HCT116 (cell line): ENCODE results near the gene HIF1AN. TPM values are rescaled to one million over a fixed set of nuclear protein-coding genes. Genes with fewer than 3 reads are reported as not detected.

Source experiments
- ATAC-seq: fragments of 200-7000 bp; cut with Tn5 transposase; 2 replicates; pipeline ENCODE4 v1.9.1; 2020; ENCODE audit warnings: mild to moderate bottlenecking, moderate library complexity
- BruUV-seq: library from RNA; stranded (reverse); fragments of 400-500 nt; replicated peaks from 2 replicates; lab custom pipeline; 2021; lab: Mats Ljungman, UMichigan
- CTCF ChIA-PET: fragments of 300-600 bp; sonication (Branson Sonifier 250); formaldehyde crosslinking; loops from one replicate; lab custom pipeline; 2021; ENCODE audit warnings: antibody characterized with exemption; lab: Charles Lee
- POLR2A ChIA-PET: fragments of 300-600, 350-600 bp; sonication (Branson Sonifier 250); formaldehyde crosslinking; loops from one replicate; lab custom pipeline; 2021; ENCODE audit warnings: antibody characterized with exemption; lab: Charles Lee
- RAD21 ChIA-PET, 2 experiments: fragments of 300-600 bp; sonication (Branson Sonifier 250); formaldehyde crosslinking; loops; one replicate each; lab custom pipeline; 2023; ENCODE audit warnings: low total read pairs in 2 of 2; ENCODE audit not compliant: uncharacterized antibody in 2 of 2, unreplicated experiment in 2 of 2, low non-redundant PET in 1 of 2; lab: Charles Lee
- DNase-seq: peaks from one replicate; pipeline ENCODE4 v3.0.0-alpha.2; 2010; ENCODE audit warnings: low read depth, low spot score
- H2AFZ ChIP-seq: fragments of 200-600 bp; shearing (Covaris generic), sonication (generic); 2 replicates; pipeline ENCODE4 v1.6.1; 2017; ENCODE audit warnings: low read depth, mixed run types, mixed read lengths, antibody characterized with exemption, low read length; ENCODE audit not compliant: poor library complexity, severe bottlenecking
- H3K27ac ChIP-seq: 2 replicates; pipeline ENCODE4 v1.5.1; 2012; ENCODE audit warnings: low read depth, low read length
- H3K27me3 ChIP-seq: fragments of 200-600 bp; sonication (generic); 2 replicates; pipeline ENCODE4 v1.6.1; 2016; ENCODE audit warnings: mixed run types, low read length, mixed read lengths; ENCODE audit not compliant: insufficient read depth
- H3K36me3 ChIP-seq, 2 experiments: fragments of 200-500 bp in 1 of 2; fragments of 200-600 bp in 1 of 2; sonication (Bioruptor generic) in 1 of 2; sonication (generic) in 1 of 2; 2 replicates each; pipeline versions ENCODE4 v1.5.1 to v1.6.1; 2014 to 2016; ENCODE audit warnings: low read length in 2 of 2, inconsistent platforms in 1 of 2, mixed read lengths in 1 of 2, mixed run types in 1 of 2; ENCODE audit not compliant: insufficient read depth in 2 of 2, control insufficient read depth in 1 of 2
- H3K4me1 ChIP-seq, 2 experiments: fragments of 200-600 bp in 1 of 2; sonication (generic) in 1 of 2; 2 replicates each; pipeline versions ENCODE4 v1.5.1 to v1.6.1; 2012 to 2017; ENCODE audit warnings: low read length in 2 of 2, inconsistent platforms in 1 of 2, mild to moderate bottlenecking in 1 of 2, mixed read lengths in 1 of 2, mixed run types in 1 of 2, moderate library complexity in 1 of 2; ENCODE audit not compliant: insufficient read depth in 2 of 2, control insufficient read depth in 1 of 2
- H3K4me2 ChIP-seq: fragments of 200-600 bp; sonication (generic); 2 replicates; pipeline ENCODE4 v1.6.1; 2017; ENCODE audit warnings: mixed run types, low read length, mixed read lengths
- H3K4me3 ChIP-seq, 2 experiments: fragments of 200-600 bp in 1 of 2; sonication (generic) in 1 of 2; replicated peaks in 1 of 2; 2 replicates each; pipeline ENCODE4 v1.5.1; 2011 to 2016; ENCODE audit warnings: low read length in 2 of 2, control low read depth in 1 of 2, low read depth in 1 of 2, mild to moderate bottlenecking in 1 of 2, mixed read lengths in 1 of 2, mixed run types in 1 of 2
- H3K79me2 ChIP-seq: fragments of 200-600 bp; sonication (generic); 2 replicates; pipeline ENCODE4 v1.6.1; 2017; ENCODE audit warnings: mild to moderate bottlenecking, mixed run types, low read length, moderate library complexity, mixed read lengths; ENCODE audit not compliant: insufficient read depth
- H3K9ac ChIP-seq: fragments of 200-600 bp; sonication (generic); 2 replicates; pipeline ENCODE4 v1.6.1; 2016; ENCODE audit warnings: low read length, mixed read lengths
- H3K9me2 ChIP-seq: fragments of 200-600 bp; sonication (generic), shearing (Covaris generic); 2 replicates; pipeline ENCODE4 v1.6.1; 2017; ENCODE audit warnings: mixed run types, mild to moderate bottlenecking, moderate library complexity; ENCODE audit not compliant: insufficient read depth
- H3K9me3 ChIP-seq, 2 experiments: fragments of 200-500 bp in 1 of 2; fragments of 200-600 bp in 1 of 2; sonication (Bioruptor generic) in 1 of 2; sonication (generic) in 1 of 2; 2 replicates each; pipeline ENCODE4 v1.6.1; 2014 to 2017; ENCODE audit warnings: low read length in 2 of 2, mixed read lengths in 2 of 2, inconsistent platforms in 1 of 2, low read depth in 1 of 2, mild to moderate bottlenecking in 1 of 2, mixed run types in 1 of 2, moderate library complexity in 1 of 2; ENCODE audit not compliant: control insufficient read depth in 1 of 2, insufficient read depth in 1 of 2
- H4K20me1 ChIP-seq: fragments of 200-600 bp; sonication (generic), shearing (Covaris generic); 2 replicates; pipeline ENCODE4 v1.6.1; 2017; ENCODE audit warnings: mixed run types, mild to moderate bottlenecking, moderate library complexity; ENCODE audit not compliant: insufficient read depth
- EGR1 ChIP-seq: IDR thresholded peaks from 2 replicates; pipeline ENCODE4 v1.6.1; 2012; ENCODE audit warnings: low read depth
- FOSL1 ChIP-seq: IDR thresholded peaks from 2 replicates; pipeline ENCODE4 v1.6.1; 2012; ENCODE audit warnings: low read depth
- JUND ChIP-seq: IDR thresholded peaks from 2 replicates; pipeline ENCODE4 v1.6.1; 2012
- MAX ChIP-seq: IDR thresholded peaks from 2 replicates; pipeline ENCODE4 v1.6.1; 2012
- POLR2A ChIP-seq: IDR thresholded peaks from 2 replicates; pipeline ENCODE4 v1.7.0; 2011; ENCODE audit warnings: borderline replicate concordance; ENCODE audit not compliant: insufficient read depth, insufficient read length; ENCODE audit errors: extremely low read depth
- RAD21 ChIP-seq: IDR thresholded peaks from 2 replicates; pipeline ENCODE4 v1.6.1; 2012; ENCODE audit warnings: low read depth, mild to moderate bottlenecking
- TCF7L2 ChIP-seq: IDR thresholded peaks from 2 replicates; pipeline ENCODE4 v1.7.0; 2011; ENCODE audit warnings: borderline replicate concordance, inconsistent platforms; ENCODE audit not compliant: insufficient read depth, insufficient read length; ENCODE audit errors: extremely low read depth
- YY1 ChIP-seq: IDR thresholded peaks from 2 replicates; pipeline ENCODE4 v1.6.1; 2011; ENCODE audit warnings: low read length, low read depth, moderate library complexity, mild to moderate bottlenecking; ENCODE audit not compliant: insufficient replicate concordance; ENCODE audit errors: extremely low read depth
- ZBTB33 ChIP-seq: IDR thresholded peaks from 2 replicates; pipeline ENCODE4 v1.6.1; 2011; ENCODE audit warnings: mild to moderate bottlenecking, low read length, moderate library complexity; ENCODE audit not compliant: insufficient replicate concordance; ENCODE audit errors: extremely low read depth
- ZNF274 ChIP-seq: fragments of 200-500 bp; sonication (Bioruptor generic); IDR thresholded peaks from 2 replicates; pipeline ENCODE4 v1.6.1; 2014; ENCODE audit warnings: mild to moderate bottlenecking, low read depth, low read length, inconsistent platforms
- intact Hi-C: fragments of 100-400 bp; cut with micrococcal nuclease; formaldehyde crosslinking; loops from 2 replicates; pipeline ENCODE4 v1.10.0; 2022
- total RNA-seq: library from RNA; stranded (reverse); gene quantifications from one replicate; pipeline ENCODE4 v1.2.1, GENCODE V29; 2021; ENCODE audit not compliant: unreplicated experiment
- TF ChIP-seq, protein P1 (sequence below), 3 experiments: fragments of 200-600 bp in 1 of 3; sonication (generic) in 1 of 3; IDR thresholded peaks in 2 of 3; conservative IDR thresholded peaks in 1 of 3; 2 replicates each; pipeline ENCODE4 v1.5.1; 2012 to 2017; ENCODE audit warnings: low read depth in 2 of 3, low read length in 2 of 3, antibody characterized with exemption in 1 of 3, borderline replicate concordance in 1 of 3, control low read depth in 1 of 3, mild to moderate bottlenecking in 1 of 3, mixed read lengths in 1 of 3, mixed run types in 1 of 3, moderate library complexity in 1 of 3; ENCODE audit not compliant: insufficient read depth in 1 of 3
- TF ChIP-seq, protein P2 (sequence below): IDR thresholded peaks from 2 replicates; pipeline ENCODE4 v1.6.1; 2012

Gene HIF1AN
- total RNA-seq, 1 experiment from 2014 or later: 67.2 TPM

GRCh38 chr10:100566561-100566960 lies 30.8 kb downstream of the HIF1AN start:
- Histone ChIP-seq H3K4me3 (no peak overlapping the region), H3K4me2 (no peak overlapping the region), H4K20me1 (no peaks in the 10 kb centered on the region), H2AFZ (no peak overlapping the region), H3K27me3 (no peaks in the 10 kb centered on the region), H3K4me1 (peaks cover 0 to 21% of the 10 kb centered on the region in 2 experiments; a peak in 3 of 4 replicates), H3K9me3 (no peaks in the 10 kb centered on the region)
- BruUV-seq: no TSS peak
- POLR2A ChIA-PET: interaction anchor here (1.4 kb wide), 1 partner anchor 33 kb away, joined by 4 read pairs; no protein-coding TSS in a partner anchor
- DNase-seq: no peak
- RAD21 ChIA-PET: no interaction called here
- ATAC-seq: no peak
- TF ChIP-seq EGR1 (no peak), TCF7L2 (no peak), FOSL1 (no peak), YY1 (no peak)
- TF ChIP-seq, all 23 proteins: peak for 0
- H3K36me3 ChIP-seq: no peaks in the 10 kb centered on the region
- intact Hi-C loops: loop anchor here (5.0 kb wide), 1 partner anchor 256 kb away; no protein-coding TSS in a partner anchor
- CTCF ChIA-PET: interaction anchor here (0.6 to 10.7 kb wide), 3 partner anchors 33 to 390 kb away, joined by 3 to 182 read pairs (median 5); no protein-coding TSS in a partner anchor
- no peak overlapping the region for H3K27ac ChIP-seq
- no peaks in the 10 kb centered on the region for H3K79me2 ChIP-seq
- H3K9ac ChIP-seq: no peak overlapping the region
- H3K9me2 ChIP-seq: no peaks in the 10 kb centered on the region

GRCh38 chr10:100567249-100567648 lies 31.5 kb downstream of the HIF1AN start:
- H3K9me2 ChIP-seq: no peaks in the 10 kb centered on the region
- no peaks in the 10 kb centered on the region for H3K9me3 ChIP-seq
- intact Hi-C loops: loop anchor here (5.0 kb wide), 1 partner anchor 255 kb away; no protein-coding TSS in a partner anchor
- H3K27ac ChIP-seq: no peak overlapping the region
- ChIA-PET POLR2A (interaction anchor here (1.4 kb wide), 1 partner anchor 32 kb away, joined by 4 read pairs; no protein-coding TSS in a partner anchor), CTCF (interaction anchor here (1.0 to 10.7 kb wide), 2 partner anchors 176 to 310 kb away, joined by 3 to 182 read pairs; no protein-coding TSS in a partner anchor)
- no TSS peak for BruUV-seq
- no peaks in the 10 kb centered on the region for H4K20me1 ChIP-seq
- no peaks in the 10 kb centered on the region for H3K79me2 ChIP-seq
- no peaks in the 10 kb centered on the region for H3K27me3 ChIP-seq
- H2AFZ ChIP-seq: no peak overlapping the region
- TF ChIP-seq ZNF274 (no peak), MAX (no peak), POLR2A (no peak), ZBTB33 (no peak), JUND (no peak), RAD21 (no peak), YY1 (no peak), TCF7L2 (no peak)
- TF ChIP-seq, protein P1, sequence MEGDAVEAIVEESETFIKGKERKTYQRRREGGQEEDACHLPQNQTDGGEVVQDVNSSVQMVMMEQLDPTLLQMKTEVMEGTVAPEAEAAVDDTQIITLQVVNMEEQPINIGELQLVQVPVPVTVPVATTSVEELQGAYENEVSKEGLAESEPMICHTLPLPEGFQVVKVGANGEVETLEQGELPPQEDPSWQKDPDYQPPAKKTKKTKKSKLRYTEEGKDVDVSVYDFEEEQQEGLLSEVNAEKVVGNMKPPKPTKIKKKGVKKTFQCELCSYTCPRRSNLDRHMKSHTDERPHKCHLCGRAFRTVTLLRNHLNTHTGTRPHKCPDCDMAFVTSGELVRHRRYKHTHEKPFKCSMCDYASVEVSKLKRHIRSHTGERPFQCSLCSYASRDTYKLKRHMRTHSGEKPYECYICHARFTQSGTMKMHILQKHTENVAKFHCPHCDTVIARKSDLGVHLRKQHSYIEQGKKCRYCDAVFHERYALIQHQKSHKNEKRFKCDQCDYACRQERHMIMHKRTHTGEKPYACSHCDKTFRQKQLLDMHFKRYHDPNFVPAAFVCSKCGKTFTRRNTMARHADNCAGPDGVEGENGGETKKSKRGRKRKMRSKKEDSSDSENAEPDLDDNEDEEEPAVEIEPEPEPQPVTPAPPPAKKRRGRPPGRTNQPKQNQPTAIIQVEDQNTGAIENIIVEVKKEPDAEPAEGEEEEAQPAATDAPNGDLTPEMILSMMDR (IDR thresholded peaks at IDR 0.05 in 2 of 3, conservative IDR thresholded peaks at IDR 0.05 in 1 of 3; ENCODE audit: borderline replicate concordance in 1 of 3, insufficient read depth in 1 of 3, low read depth in 2 of 3, low read length in 2 of 3): no peak
- TF ChIP-seq, protein P2, sequence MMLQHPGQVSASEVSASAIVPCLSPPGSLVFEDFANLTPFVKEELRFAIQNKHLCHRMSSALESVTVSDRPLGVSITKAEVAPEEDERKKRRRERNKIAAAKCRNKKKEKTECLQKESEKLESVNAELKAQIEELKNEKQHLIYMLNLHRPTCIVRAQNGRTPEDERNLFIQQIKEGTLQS: no peak
- TF ChIP-seq, all 23 proteins: peak for 0
- Histone ChIP-seq H3K4me3 (no peak overlapping the region), H3K36me3 (no peaks in the 10 kb centered on the region), H3K4me1 (peaks cover 0 to 15% of the 10 kb centered on the region in 2 experiments; a peak in 2 of 4 replicates), H3K9ac (no peak overlapping the region), H3K4me2 (no peak overlapping the region)
- ATAC-seq (no peak), DNase-seq (no peak)
- RAD21 ChIA-PET: no interaction called here
